CD14-positive monocyte (primary cell): ENCODE data around the gene LTB4R2. TPM values are rescaled to one million over a fixed set of nuclear protein-coding genes. Genes with fewer than 3 reads are reported as not detected.

Experiments
- DNase-seq, 3 donors: peaks; one replicate each; pipeline ENCODE4 v3.0.0-alpha.2; 2011 to 2022
- H2AFZ ChIP-seq: 2 replicates; pipeline ENCODE4 v1.6.0; 2012; ENCODE audit warnings: mild to moderate bottlenecking, low read depth, low read length, inconsistent platforms; ENCODE audit not compliant: insufficient read depth, poor library complexity, severe bottlenecking
- H3K27ac ChIP-seq, 2 donors: 1 replicate in 1 of 2; 2 replicates in 1 of 2; pipeline ENCODE4 v1.5.1; 2012 to 2013; ENCODE audit warnings: low read length in 2 of 2, control low read depth in 1 of 2, inconsistent platforms in 1 of 2, low read depth in 1 of 2, mild to moderate bottlenecking in 1 of 2
- H3K27me3 ChIP-seq, 2 donors: one replicate each; pipeline versions ENCODE4 v1.6.0 to v1.6.1; 2011 to 2013; ENCODE audit warnings: low read length in 2 of 2; ENCODE audit not compliant: control insufficient read depth in 2 of 2, insufficient read depth in 2 of 2
- H3K36me3 ChIP-seq, 2 donors: replicated peaks in 1 of 2; 1 replicate in 1 of 2; 2 replicates in 1 of 2; pipeline versions ENCODE4 v1.5.1 to v1.6.1; 2012 to 2013; ENCODE audit warnings: low read length in 2 of 2, control low read depth in 1 of 2, inconsistent platforms in 1 of 2, mild to moderate bottlenecking in 1 of 2; ENCODE audit not compliant: insufficient read depth in 2 of 2, control insufficient read depth in 1 of 2
- H3K4me1 ChIP-seq, 2 donors: 1 replicate in 1 of 2; 2 replicates in 1 of 2; pipeline versions ENCODE4 v1.5.1 to v1.6.1; 2012 to 2013; ENCODE audit warnings: low read length in 2 of 2, control low read depth in 1 of 2, inconsistent platforms in 1 of 2, mild to moderate bottlenecking in 1 of 2, moderate library complexity in 1 of 2; ENCODE audit not compliant: insufficient read depth in 2 of 2, control insufficient read depth in 1 of 2
- H3K4me2 ChIP-seq: replicated peaks from 2 replicates; pipeline ENCODE3; 2012; ENCODE audit warnings: low read length, moderate library complexity, mild to moderate bottlenecking; ENCODE audit not compliant: poor library complexity, severe bottlenecking; ENCODE audit errors: extremely low read depth
- H3K4me3 ChIP-seq, 3 experiments: fragments of 200-600 bp in 1 of 3; sonication (generic) in 1 of 3; replicated peaks in 1 of 3; 1 replicate in 2 of 3; 2 replicates in 1 of 3; pipeline ENCODE4 v1.5.1; 2011 to 2013; ENCODE audit warnings: low read length in 3 of 3, mild to moderate bottlenecking in 3 of 3, control low read depth in 2 of 3, low read depth in 2 of 3, inconsistent platforms in 1 of 3, moderate library complexity in 1 of 3
- H3K79me2 ChIP-seq: 2 replicates; pipeline ENCODE4 v1.6.0; 2012; ENCODE audit warnings: mild to moderate bottlenecking, control low read depth, inconsistent platforms, low read length, moderate library complexity; ENCODE audit not compliant: insufficient read depth
- H3K9ac ChIP-seq: 2 replicates; pipeline ENCODE4 v1.6.0; 2017; ENCODE audit warnings: low read length, mild to moderate bottlenecking; ENCODE audit not compliant: insufficient read depth, poor library complexity, severe bottlenecking
- H3K9me3 ChIP-seq, 2 donors: replicated peaks in 1 of 2; 1 replicate in 1 of 2; 2 replicates in 1 of 2; pipeline versions ENCODE4 v1.5.1 to v1.6.1; 2012 to 2013; ENCODE audit warnings: low read length in 2 of 2, control low read depth in 1 of 2; ENCODE audit not compliant: control insufficient read depth in 1 of 2, insufficient read depth in 1 of 2
- H4K20me1 ChIP-seq: 2 replicates; pipeline ENCODE4 v1.6.0; 2012; ENCODE audit warnings: mild to moderate bottlenecking, low read length, control low read depth, moderate library complexity; ENCODE audit not compliant: insufficient read depth
- H3K27ac Mint-ChIP-seq, 7 donors: one replicate each; pipeline ENCODE4 v1.8.0; 2020; ENCODE audit warnings: mild to moderate bottlenecking in 7 of 7, mixed read lengths in 7 of 7, moderate library complexity in 6 of 7, inconsistent platforms in 2 of 7
- H3K27me3 Mint-ChIP-seq, 3 donors: one replicate each; pipeline ENCODE4 v1.8.0; 2021 to 2022; ENCODE audit warnings: low read depth in 3 of 3, mild to moderate bottlenecking in 3 of 3, mixed read lengths in 3 of 3, moderate library complexity in 3 of 3, inconsistent platforms in 1 of 3
- H3K36me3 Mint-ChIP-seq, 2 donors: one replicate each; pipeline ENCODE4 v1.8.0; 2020; ENCODE audit warnings: mixed read lengths in 2 of 2, inconsistent platforms in 1 of 2, mild to moderate bottlenecking in 1 of 2
- H3K4me1 Mint-ChIP-seq: one replicate; pipeline ENCODE4 v1.8.0; 2020; ENCODE audit warnings: mild to moderate bottlenecking, mixed read lengths
- H3K4me3 Mint-ChIP-seq, 2 donors: one replicate each; pipeline ENCODE4 v1.8.0; 2020; ENCODE audit warnings: mild to moderate bottlenecking in 2 of 2, mixed read lengths in 2 of 2, moderate library complexity in 1 of 2
- H3K9me3 Mint-ChIP-seq, 7 donors: one replicate each; pipeline ENCODE4 v1.8.0; 2020 to 2022; ENCODE audit warnings: mixed read lengths in 7 of 7, mild to moderate bottlenecking in 6 of 7, moderate library complexity in 6 of 7, inconsistent platforms in 2 of 7
- WGBS: methylation state at CpG from one replicate; pipeline ENCODE4 v1.1.5; 2013; ENCODE audit warnings: missing lambda C conversion rate; ENCODE audit not compliant: insufficient coverage; 5-methylcytosine and 5-hydroxymethylcytosine counted together
- intact Hi-C, 2 donors: fragments of 100-400 bp; cut with micrococcal nuclease; formaldehyde crosslinking; loops; one replicate each; pipeline versions ENCODE4 v1.15.0 to v1.15.1; 2023
- polyA plus RNA-seq, 3 donors: library from polyadenylated mRNA; depleted of rRNA in 1 of 3; unstranded in 2 of 3; stranded (reverse) in 1 of 3; fragments of 300-500 nt in 2 of 3; fragments of >200 nt in 1 of 3; fragmentation: Illumina TruSeq in 2 of 3; gene quantifications; 1 replicate in 2 of 3; 2 replicates in 1 of 3; pipeline ENCODE4 v1.2.3, GENCODE V29; 2012 to 2021
- TF ChIP-seq, protein P1 (sequence below): fragments of 200-600 bp; IDR thresholded peaks from one replicate; pipeline ENCODE4 v1.8.0; 2022; ENCODE audit warnings: antibody characterized with exemption, mild to moderate bottlenecking

The LTB4R2 gene
- polyA plus RNA-seq, 3 donors = 2.7 to 25.1 (median 2.9) TPM

DNA sequence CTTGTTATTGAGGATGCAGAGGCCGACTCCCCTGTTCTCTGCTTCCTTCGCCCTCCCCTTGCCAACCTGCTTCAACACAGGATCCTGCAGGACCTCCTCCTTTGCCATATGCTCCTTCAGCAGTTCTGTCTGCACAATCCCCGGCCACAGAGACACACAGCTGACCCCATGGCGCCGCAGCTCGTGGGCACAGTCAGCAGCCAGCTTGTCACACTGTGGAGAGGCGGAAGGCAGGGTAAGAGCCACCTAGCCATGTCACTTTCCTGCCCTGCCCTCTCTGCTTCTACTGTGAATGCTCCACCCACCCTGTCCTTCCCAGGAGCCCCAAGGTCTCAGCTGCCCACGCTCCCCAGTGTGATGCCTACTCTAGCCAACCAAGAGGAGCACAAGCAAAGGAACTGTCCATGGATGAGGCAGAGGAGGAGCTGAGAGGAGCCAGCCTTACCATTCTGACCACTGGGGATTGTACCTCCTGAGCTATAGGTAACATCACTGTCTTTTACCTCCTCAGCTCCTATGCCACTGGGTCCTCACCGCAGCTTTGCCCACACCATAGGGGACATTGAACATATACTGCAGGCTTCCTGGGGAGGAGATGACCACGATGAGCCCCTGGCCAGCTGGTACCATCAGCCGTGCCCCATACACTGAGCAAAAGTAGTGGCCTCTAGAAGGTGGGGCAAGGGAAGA lies 17.7 kb upstream of the LTB4R2 start:
- no peaks in the 10 kb centered on the region for H3K79me2 ChIP-seq
- DNase-seq = no peak
- no peak overlapping the region for H3K4me2 ChIP-seq
- H3K4me1 ChIP-seq = peaks cover 8 to 10% of the 10 kb centered on the region in 2 donors
- H3K4me3 Mint-ChIP-seq = no peak overlapping the region
- H2AFZ ChIP-seq = no peak overlapping the region
- H3K27me3 Mint-ChIP-seq = peaks cover 0 to 1% (median 0%) of the 10 kb centered on the region in 3 donors
- no peaks in the 10 kb centered on the region for H3K27me3 ChIP-seq
- peaks cover 50 to 70% of the 10 kb centered on the region in 2 donors for H3K36me3 ChIP-seq
- no peaks in the 10 kb centered on the region for H3K9me3 Mint-ChIP-seq
- H3K9me3 ChIP-seq = no peaks in the 10 kb centered on the region
- H3K9ac ChIP-seq = no peak overlapping the region
- WGBS = 97% methylated on average over 9 of the region's 11 CpGs
- H3K27ac Mint-ChIP-seq = peak overlapping the region in 2 of 7 donors; percentile 52 to 62
- H3K27ac ChIP-seq = no peak overlapping the region
- TF ChIP-seq, protein P1, sequence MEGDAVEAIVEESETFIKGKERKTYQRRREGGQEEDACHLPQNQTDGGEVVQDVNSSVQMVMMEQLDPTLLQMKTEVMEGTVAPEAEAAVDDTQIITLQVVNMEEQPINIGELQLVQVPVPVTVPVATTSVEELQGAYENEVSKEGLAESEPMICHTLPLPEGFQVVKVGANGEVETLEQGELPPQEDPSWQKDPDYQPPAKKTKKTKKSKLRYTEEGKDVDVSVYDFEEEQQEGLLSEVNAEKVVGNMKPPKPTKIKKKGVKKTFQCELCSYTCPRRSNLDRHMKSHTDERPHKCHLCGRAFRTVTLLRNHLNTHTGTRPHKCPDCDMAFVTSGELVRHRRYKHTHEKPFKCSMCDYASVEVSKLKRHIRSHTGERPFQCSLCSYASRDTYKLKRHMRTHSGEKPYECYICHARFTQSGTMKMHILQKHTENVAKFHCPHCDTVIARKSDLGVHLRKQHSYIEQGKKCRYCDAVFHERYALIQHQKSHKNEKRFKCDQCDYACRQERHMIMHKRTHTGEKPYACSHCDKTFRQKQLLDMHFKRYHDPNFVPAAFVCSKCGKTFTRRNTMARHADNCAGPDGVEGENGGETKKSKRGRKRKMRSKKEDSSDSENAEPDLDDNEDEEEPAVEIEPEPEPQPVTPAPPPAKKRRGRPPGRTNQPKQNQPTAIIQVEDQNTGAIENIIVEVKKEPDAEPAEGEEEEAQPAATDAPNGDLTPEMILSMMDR = no peak
- H3K4me3 ChIP-seq = no peak overlapping the region
- intact Hi-C loops = loop anchor here in 1 of 2 donors (10.0 kb wide), 1 partner anchor 177 kb away; the partner anchor contains the start of genes DCAF11 and NRL
- H3K36me3 Mint-ChIP-seq = peaks cover 63 to 69% of the 10 kb centered on the region in 2 donors
- peaks cover 18% of the 10 kb centered on the region for H3K4me1 Mint-ChIP-seq
- H4K20me1 ChIP-seq = no peaks in the 10 kb centered on the region

DNA sequence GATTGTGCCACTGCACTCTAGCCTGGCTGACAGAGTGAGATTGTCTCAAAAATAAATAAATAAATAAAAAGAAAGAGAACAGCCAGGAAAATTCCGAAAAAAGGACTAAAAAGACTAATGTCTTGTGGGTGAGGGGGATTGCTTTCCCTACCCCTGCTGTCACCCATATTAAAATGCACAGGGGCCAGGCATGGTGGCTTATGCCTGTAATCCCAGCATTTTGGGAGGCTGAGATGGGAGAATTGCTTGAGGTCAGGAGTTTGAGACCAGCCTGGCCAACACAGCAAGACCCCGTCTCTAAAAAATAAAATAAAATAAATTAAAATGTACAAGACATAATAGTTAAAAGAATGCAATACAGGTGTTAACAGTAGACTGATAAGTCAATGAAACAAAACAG lies 16.4 kb upstream of the LTB4R2 start:
- Histone ChIP-seq H3K27me3 (no peaks in the 10 kb centered on the region), H3K9ac (no peak overlapping the region), H2AFZ (no peak overlapping the region), H3K4me1 (peaks cover 13 to 18% of the 10 kb centered on the region in 2 donors), H3K79me2 (peaks cover 1% of the 10 kb centered on the region), H3K4me2 (no peak overlapping the region), H3K27ac (peak overlapping the region in 1 of 2 donors; percentile 50), H3K9me3 (no peaks in the 10 kb centered on the region), H3K36me3 (peaks cover 50 to 70% of the 10 kb centered on the region in 2 donors), H4K20me1 (no peaks in the 10 kb centered on the region), H3K4me3 (no peak overlapping the region)
- Mint-ChIP-seq H3K36me3 (peaks cover 61 to 62% of the 10 kb centered on the region in 2 donors), H3K27ac (no peak overlapping the region), H3K4me3 (no peak overlapping the region), H3K4me1 (peaks cover 18% of the 10 kb centered on the region), H3K9me3 (peaks cover 0 to 2% (median 0%) of the 10 kb centered on the region in 7 donors), H3K27me3 (peaks cover 0 to 1% (median 0%) of the 10 kb centered on the region in 3 donors)
- TF ChIP-seq, protein P1 = no peak
- no CpG with 5 or more reads among the region's 2 CpGs for WGBS
- intact Hi-C loops = loop anchor here in 1 of 2 donors (10.0 kb wide), 1 partner anchor 179 kb away; the partner anchor contains the start of genes DCAF11 and NRL
- no peak for DNase-seq
